Naive thymus-derived CD8-positive, alpha-beta T cell (primary cell): ENCODE data around the gene PLEKHA3. TPM values are rescaled to one million over a fixed set of nuclear protein-coding genes. Genes with fewer than 3 reads are reported as not detected.
"Not testable (repeated sequence)": the region's sequence is repeated elsewhere in the genome, so short reads cannot be mapped to it uniquely, and the experiment has no call there.

Experiments
- ATAC-seq, 2 donors: fragments of 150-1000 bp; cut with Tn5 transposase in 1 of 2; sonication (Bioruptor Pico), chemical (Tn5 transposase) in 1 of 2; 1 replicate in 1 of 2; 2 replicates in 1 of 2; pipeline ENCODE4 v1.10.0; 2021; ENCODE audit warnings: mild to moderate bottlenecking in 2 of 2, moderate library complexity in 2 of 2
- POLR2A ChIA-PET: fragments of 350-600 bp; sonication (Branson Sonifier 250); formaldehyde crosslinking; loops from one replicate; lab custom pipeline; 2021; ENCODE audit warnings: antibody characterized with exemption; lab: Charles Lee
- DNase-seq, 10 donors: peaks; one replicate each; pipeline versions ENCODE4 v3.0.0 to v3.0.0-alpha.2; 2020 to 2022
- H3K27ac Mint-ChIP-seq, 10 donors: one replicate each; pipeline ENCODE4 v1.8.0; 2020 to 2022; ENCODE audit warnings: mild to moderate bottlenecking in 10 of 10, mixed read lengths in 10 of 10, moderate library complexity in 4 of 10, inconsistent platforms in 1 of 10
- H3K27me3 Mint-ChIP-seq, 5 donors: one replicate each; pipeline ENCODE4 v1.8.0; 2021 to 2022; ENCODE audit warnings: mixed read lengths in 5 of 5
- H3K36me3 Mint-ChIP-seq, 3 donors: one replicate each; pipeline ENCODE4 v1.8.0; 2020 to 2022; ENCODE audit warnings: mixed read lengths in 3 of 3, mild to moderate bottlenecking in 2 of 3, inconsistent platforms in 1 of 3
- H3K4me1 Mint-ChIP-seq, 4 donors: one replicate each; pipeline ENCODE4 v1.8.0; 2021 to 2022; ENCODE audit warnings: mixed read lengths in 4 of 4
- H3K4me3 Mint-ChIP-seq, 10 donors: one replicate each; pipeline ENCODE4 v1.8.0; 2020 to 2022; ENCODE audit warnings: mild to moderate bottlenecking in 10 of 10, mixed read lengths in 10 of 10, moderate library complexity in 6 of 10, inconsistent platforms in 1 of 10
- H3K9me3 Mint-ChIP-seq, 9 donors: one replicate each; pipeline ENCODE4 v1.8.0; 2020 to 2022; ENCODE audit warnings: mixed read lengths in 9 of 9, mild to moderate bottlenecking in 3 of 9, inconsistent platforms in 1 of 9, moderate library complexity in 1 of 9
- polyA plus RNA-seq, 3 donors: library from polyadenylated mRNA; unstranded; fragments of 300-500 nt; fragmentation: Illumina TruSeq; gene quantifications; one replicate each; pipeline ENCODE4 v1.2.3, GENCODE V29; 2021
- total RNA-seq, 8 experiments: library from RNA in 2 of 8; stranded (reverse) in 2 of 8; gene quantifications; one replicate each; pipeline ENCODE4 v1.2.3 and lab custom pipeline; 2021 to 2026

Gene PLEKHA3
- total and polyA plus RNA-seq, 5 experiments from 2014 or later = 18.4 to 40.6 (median 24.6) TPM

- no peak for ATAC-seq
- no peaks in the 10 kb centered on the region for H3K27me3 Mint-ChIP-seq
- H3K36me3 Mint-ChIP-seq = peaks cover 0 to 65% (median 16%) of the 10 kb centered on the region in 3 donors
- H3K9me3 Mint-ChIP-seq = no peaks in the 10 kb centered on the region
- no peak for DNase-seq
- H3K4me1 Mint-ChIP-seq = peaks cover 0 to 2% (median 0%) of the 10 kb centered on the region in 4 donors
- POLR2A ChIA-PET = no interaction called here
- no peak overlapping the region for H3K4me3 Mint-ChIP-seq
- no peak overlapping the region for H3K27ac Mint-ChIP-seq
Measured at GRCh38 chr2:178508646-178509045, 28.4 kb downstream of the PLEKHA3 start.

DNA sequence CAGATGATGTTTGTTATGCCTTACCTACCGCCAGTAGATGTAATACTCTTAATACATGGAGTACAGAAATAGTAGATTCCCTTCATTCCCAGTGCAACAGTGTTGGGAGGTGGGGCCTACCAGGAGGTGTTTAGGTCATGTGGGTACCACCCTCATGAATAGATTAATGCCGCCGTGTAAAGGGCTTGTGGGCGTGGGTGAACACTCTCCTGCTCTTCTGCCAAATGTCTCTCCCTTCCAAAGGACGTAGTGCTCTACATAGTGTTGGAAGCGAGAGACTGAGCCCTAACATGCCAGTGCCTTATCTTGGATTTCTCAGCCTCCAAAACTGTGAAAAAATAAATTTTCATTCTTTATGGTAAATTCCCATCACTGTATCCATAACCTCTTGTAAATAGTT, 30.1 kb downstream of the PLEKHA3 start:
- H3K27ac Mint-ChIP-seq = peak overlapping the region in 1 of 10 donors; percentile 43
- no peaks in the 10 kb centered on the region for H3K9me3 Mint-ChIP-seq
- POLR2A ChIA-PET = no interaction called here
- ATAC-seq (no peak), DNase-seq (no peak)
- H3K27me3 Mint-ChIP-seq = no peaks in the 10 kb centered on the region
- H3K4me3 Mint-ChIP-seq = no peak overlapping the region
- peaks cover 0 to 61% (median 15%) of the 10 kb centered on the region in 3 donors for H3K36me3 Mint-ChIP-seq
- peaks cover 0 to 11% (median under 1%) of the 10 kb centered on the region in 4 donors for H3K4me1 Mint-ChIP-seq

- DNase-seq = no peak
- POLR2A ChIA-PET = no interaction called here
- Mint-ChIP-seq H3K4me1 (peaks cover 0 to 11% (median under 1%) of the 10 kb centered on the region in 4 donors), H3K27me3 (no peaks in the 10 kb centered on the region), H3K9me3 (no peaks in the 10 kb centered on the region), H3K4me3 (no peak overlapping the region), H3K36me3 (peaks cover 0 to 49% (median 15%) of the 10 kb centered on the region in 3 donors), H3K27ac (peak overlapping the region in 2 of 10 donors; percentile 2 to 35)
- ATAC-seq = no peak
Measured at GRCh38 chr2:178512484-178512883, 32.2 kb downstream of the PLEKHA3 start.

DNA sequence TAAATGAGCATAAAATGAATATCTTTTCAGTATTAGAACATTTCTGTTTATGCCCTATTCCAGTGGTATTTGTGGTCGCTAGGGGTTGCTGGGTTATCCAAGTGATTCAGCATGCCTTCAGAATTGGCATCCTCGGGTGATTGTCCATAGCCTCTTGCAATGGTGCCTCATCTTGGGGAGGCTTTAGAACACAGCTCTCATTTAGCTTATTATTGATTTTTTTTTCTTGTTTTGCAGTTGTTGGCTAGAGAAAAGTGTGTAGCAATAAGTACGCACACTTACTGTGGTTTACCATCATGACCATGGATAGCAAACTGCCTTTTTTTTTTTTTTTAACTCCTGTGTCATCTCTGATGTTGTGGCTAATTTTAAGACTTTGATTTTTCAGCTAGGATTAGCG, 33.6 kb downstream of the PLEKHA3 start:
- ATAC-seq = no peak
- H3K4me3 Mint-ChIP-seq = no peak overlapping the region
- H3K36me3 Mint-ChIP-seq = peaks cover 0 to 53% (median 15%) of the 10 kb centered on the region in 3 donors
- H3K4me1 Mint-ChIP-seq = peaks cover 0 to 11% (median under 1%) of the 10 kb centered on the region in 4 donors
- POLR2A ChIA-PET = interaction anchor here (0.7 kb wide), 1 partner anchor 338 kb away, joined by 4 read pairs; no protein-coding TSS in a partner anchor
- H3K27ac Mint-ChIP-seq = no peak overlapping the region
- H3K27me3 Mint-ChIP-seq = no peaks in the 10 kb centered on the region
- no peak for DNase-seq
- no peaks in the 10 kb centered on the region for H3K9me3 Mint-ChIP-seq

DNA sequence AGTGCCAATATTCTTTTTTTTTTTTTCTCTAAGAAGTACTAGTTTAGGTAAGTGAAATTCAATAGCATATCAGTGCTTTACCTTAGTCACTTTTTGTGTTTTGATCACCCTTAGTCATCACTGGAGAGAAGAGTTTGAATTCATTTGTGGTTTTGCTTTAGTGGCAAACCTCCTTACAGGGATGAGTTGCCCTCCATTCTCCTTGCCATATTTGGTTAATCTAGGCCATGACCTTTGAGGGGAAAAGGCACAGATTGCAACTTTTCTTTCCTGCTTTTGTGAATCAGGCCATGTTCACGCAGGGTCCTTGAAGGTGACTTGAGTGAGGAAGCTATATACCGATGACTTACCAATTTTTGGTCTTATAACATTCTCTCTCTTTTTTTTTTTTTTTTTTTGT, 34.4 kb downstream of the PLEKHA3 start:
- H3K27me3 Mint-ChIP-seq = no peaks in the 10 kb centered on the region
- H3K9me3 Mint-ChIP-seq = no peaks in the 10 kb centered on the region
- peaks cover 0 to 49% (median 12%) of the 10 kb centered on the region in 3 donors for H3K36me3 Mint-ChIP-seq
- no peak overlapping the region for H3K4me3 Mint-ChIP-seq
- H3K4me1 Mint-ChIP-seq = peaks cover 0 to 11% (median under 1%) of the 10 kb centered on the region in 4 donors
- ATAC-seq (no peak), DNase-seq (no peak)
- POLR2A ChIA-PET = no interaction called here
- peak overlapping the region in 1 of 10 donors; percentile 6 for H3K27ac Mint-ChIP-seq

- Mint-ChIP-seq H3K27me3 (no peaks in the 10 kb centered on the region), H3K27ac (no peak overlapping the region), H3K9me3 (peaks cover 0 to 4% (median 0%) of the 10 kb centered on the region in 9 donors), H3K4me1 (peaks cover 0 to 11% (median under 1%) of the 10 kb centered on the region in 4 donors), H3K4me3 (no peak overlapping the region), H3K36me3 (peaks cover 5 to 33% (median 8%) of the 10 kb centered on the region in 3 donors)
- POLR2A ChIA-PET = no interaction called here
- DNase-seq = no peak
- no peak for ATAC-seq
Measured at GRCh38 chr2:178517496-178517895, 37.2 kb downstream of the PLEKHA3 start.

- Mint-ChIP-seq H3K9me3 (peaks cover 0 to 11% (median 0%) of the 10 kb centered on the region in 9 donors), H3K36me3 (peaks cover 0 to 25% (median 5%) of the 10 kb centered on the region in 3 donors), H3K27me3 (no peaks in the 10 kb centered on the region), H3K4me1 (peaks cover 11 to 34% (median 31%) of the 10 kb centered on the region in 4 donors), H3K4me3 (peak overlapping the region in 6 of 10 donors; percentile 3 to 52 (median 14)), H3K27ac (peak overlapping the region in 5 of 10 donors; percentile 4 to 54 (median 32))
- DNase-seq (no peak), ATAC-seq (no peak)
- POLR2A ChIA-PET = interaction anchor here (0.6 to 0.7 kb wide), 2 partner anchors 10 to 27 kb away, joined by 6 to 7 read pairs; no protein-coding TSS in a partner anchor
Measured at GRCh38 chr2:178521304-178522150, 41.3 kb downstream of the PLEKHA3 start.

DNA sequence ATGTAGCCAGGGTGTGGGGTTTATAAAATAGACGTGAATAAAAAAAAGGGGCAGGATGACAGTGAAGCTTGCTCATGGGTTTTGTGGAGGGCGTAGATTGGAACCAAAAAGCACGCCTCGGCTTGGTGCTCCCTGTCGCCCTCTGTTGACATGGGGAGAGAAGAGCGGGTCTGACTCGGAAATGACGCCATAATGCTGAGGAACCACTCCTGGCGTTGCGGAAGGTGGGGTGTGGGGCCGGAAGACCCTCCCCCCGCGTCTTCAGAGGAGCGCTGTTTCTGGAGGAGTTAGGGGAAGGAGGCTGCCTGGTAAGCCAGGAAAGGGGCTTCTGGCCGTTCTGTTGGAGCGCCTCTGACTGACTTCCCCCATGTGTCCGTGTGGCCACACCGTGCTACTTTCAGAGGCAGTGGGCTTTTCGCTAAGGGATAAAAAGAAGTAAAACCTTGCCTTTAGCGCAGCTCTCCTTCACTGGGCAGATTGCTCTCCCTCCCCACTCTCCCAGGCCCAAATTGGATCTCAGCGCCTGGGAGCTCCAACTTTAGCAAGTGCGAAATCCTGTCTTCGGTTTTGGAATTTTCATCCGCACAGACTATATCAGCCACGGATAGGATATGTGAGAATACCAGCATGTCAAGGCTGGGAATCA, 42.8 kb downstream of the PLEKHA3 start:
- H3K4me1 Mint-ChIP-seq = peaks cover 11 to 40% (median 36%) of the 10 kb centered on the region in 4 donors
- peak overlapping the region; percentile 70 to 96 (median 93) for H3K27ac Mint-ChIP-seq
- H3K36me3 Mint-ChIP-seq = peaks cover 5 to 25% (median 7%) of the 10 kb centered on the region in 3 donors
- DNase-seq = peak; percentile 61 to 91 (median 80)
- peak; percentile 98 for ATAC-seq
- no peaks in the 10 kb centered on the region for H3K27me3 Mint-ChIP-seq
- POLR2A ChIA-PET = interaction anchor here (1.9 to 2.9 kb wide), 2 partner anchors 44 to 73 kb away, joined by 7 to 18 read pairs; partner anchors contain the start of genes PJVK and PRKRA
- H3K4me3 Mint-ChIP-seq = peak overlapping the region; percentile 90 to 97 (median 93)
- peaks cover 0 to 11% (median 0%) of the 10 kb centered on the region in 9 donors for H3K9me3 Mint-ChIP-seq

DNA sequence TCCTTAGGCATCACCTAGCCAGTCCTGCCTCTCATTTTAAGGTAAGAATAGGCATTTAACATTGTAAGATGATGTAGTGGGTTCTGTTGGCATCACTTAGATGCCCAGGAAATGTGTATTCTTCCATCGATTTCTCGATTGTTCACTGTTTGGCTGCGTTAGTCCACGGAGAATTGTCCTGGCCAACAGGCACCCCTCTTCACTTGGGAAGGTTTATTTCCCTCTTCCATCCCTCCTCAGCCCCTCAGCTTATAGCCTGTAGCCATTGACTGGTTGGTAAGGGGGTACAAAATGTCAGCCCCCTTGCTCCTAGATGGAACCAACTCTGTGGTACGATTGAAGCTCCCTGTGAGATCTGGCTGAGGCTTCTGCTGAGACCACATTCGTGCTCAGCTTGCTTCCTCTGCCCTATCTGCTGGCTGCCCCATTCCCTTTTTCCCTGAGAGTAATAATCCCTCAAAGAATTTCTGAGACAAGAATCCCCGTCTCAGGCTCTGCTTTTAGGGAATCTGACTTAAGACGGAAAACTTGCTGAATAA, 43.4 kb downstream of the PLEKHA3 start:
- no peaks in the 10 kb centered on the region for H3K27me3 Mint-ChIP-seq
- ATAC-seq (peak; percentile 10 to 11), DNase-seq (no peak)
- POLR2A ChIA-PET = interaction anchor here (1.9 to 2.9 kb wide), 2 partner anchors 44 to 74 kb away, joined by 7 to 18 read pairs; partner anchors contain the start of genes PJVK and PRKRA
- peaks cover 11 to 42% (median 38%) of the 10 kb centered on the region in 4 donors for H3K4me1 Mint-ChIP-seq
- H3K4me3 Mint-ChIP-seq = peak overlapping the region; percentile 90 to 97 (median 93)
- peaks cover 0 to 11% (median 0%) of the 10 kb centered on the region in 9 donors for H3K9me3 Mint-ChIP-seq
- peak overlapping the region; percentile 70 to 96 (median 93) for H3K27ac Mint-ChIP-seq
- H3K36me3 Mint-ChIP-seq = peaks cover 5 to 25% (median 12%) of the 10 kb centered on the region in 3 donors

DNA sequence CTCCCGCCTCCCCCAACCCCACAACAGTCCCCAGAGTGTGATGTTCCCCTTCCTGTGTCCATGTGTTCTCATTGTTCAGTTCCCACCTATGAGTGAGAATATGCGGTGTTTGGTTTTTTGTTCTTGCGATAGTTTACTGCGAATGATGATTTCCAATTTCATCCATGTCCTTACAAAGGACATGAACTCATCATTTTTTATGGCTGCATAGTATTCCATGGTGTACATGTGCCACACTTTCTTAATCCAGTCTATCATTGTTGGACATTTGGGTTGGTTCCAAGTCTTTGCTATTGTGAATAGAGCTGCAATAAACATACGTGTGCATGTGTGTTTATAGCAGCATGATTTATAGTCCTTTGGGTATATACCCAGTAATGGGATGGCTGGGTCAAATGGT, 44.8 kb downstream of the PLEKHA3 start:
- Mint-ChIP-seq H3K9me3 (peaks cover 0 to 11% (median 0%) of the 10 kb centered on the region in 9 donors), H3K4me3 (peak overlapping the region in 1 of 10 donors; percentile 60), H3K36me3 (peaks cover 5 to 31% (median 17%) of the 10 kb centered on the region in 3 donors), H3K4me1 (peaks cover 11 to 45% (median 40%) of the 10 kb centered on the region in 4 donors)
- ATAC-seq, H3K27me3 Mint-ChIP-seq, H3K27ac Mint-ChIP-seq, DNase-seq: not testable (repeated sequence)
- POLR2A ChIA-PET = interaction anchor here (2.9 kb wide), 1 partner anchor 75 kb away, joined by 18 read pairs; the partner anchor contains the start of genes PJVK and PRKRA

GRCh38 chr2:178525460-178525859, 45.2 kb downstream of the PLEKHA3 start:
- H3K4me1 Mint-ChIP-seq = peaks cover 11 to 48% (median 42%) of the 10 kb centered on the region in 4 donors
- H3K27me3 Mint-ChIP-seq, DNase-seq, POLR2A ChIA-PET, ATAC-seq: not testable (repeated sequence)
- H3K27ac Mint-ChIP-seq = peak overlapping the region in 6 of 10 donors; percentile 7 to 71 (median 38)
- peak overlapping the region in 6 of 10 donors; percentile 1 to 55 (median 21) for H3K4me3 Mint-ChIP-seq
- H3K36me3 Mint-ChIP-seq = peaks cover 5 to 33% (median 17%) of the 10 kb centered on the region in 3 donors
- peaks cover 0 to 11% (median 0%) of the 10 kb centered on the region in 9 donors for H3K9me3 Mint-ChIP-seq

DNA sequence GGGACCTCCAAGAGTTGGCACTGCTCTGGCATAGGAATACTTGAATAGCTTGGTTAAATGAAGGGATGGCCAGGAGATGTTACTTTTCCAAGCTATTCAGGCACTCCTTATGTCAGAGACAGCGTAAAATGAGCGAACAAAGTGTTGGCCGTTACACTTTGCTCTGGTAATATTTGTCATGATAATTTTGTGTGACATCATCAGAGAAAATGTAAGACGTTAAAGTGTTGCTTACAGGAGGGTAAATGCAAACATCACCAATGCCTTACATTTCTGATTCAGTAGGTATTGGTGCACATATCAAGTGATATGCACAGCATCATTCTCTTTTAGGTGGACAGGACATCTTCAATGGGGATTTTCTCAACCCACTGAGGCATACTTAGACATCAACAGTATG, 46.0 kb downstream of the PLEKHA3 start:
- peaks cover 0 to 11% (median 2%) of the 10 kb centered on the region in 9 donors for H3K9me3 Mint-ChIP-seq
- H3K27ac Mint-ChIP-seq = peak overlapping the region in 2 of 10 donors; percentile 7 to 13
- H3K27me3 Mint-ChIP-seq = no peaks in the 10 kb centered on the region
- peaks cover 11 to 54% (median 45%) of the 10 kb centered on the region in 4 donors for H3K4me1 Mint-ChIP-seq
- ATAC-seq = no peak
- no peak overlapping the region for H3K4me3 Mint-ChIP-seq
- DNase-seq = no peak
- POLR2A ChIA-PET = no interaction called here
- H3K36me3 Mint-ChIP-seq = peaks cover 9 to 39% (median 24%) of the 10 kb centered on the region in 3 donors
